CD4-positive, alpha-beta T cell treated with Interleukin-12 subunit alpha and Interleukin-12 subunit beta, for 1 hour (primary cell): ENCODE measurements around the gene ALG5.

Experiments used
- DNase-seq: peaks from one replicate; pipeline ENCODE4 v3.0.0-alpha.2; 2020

ALG5 gene

DNA sequence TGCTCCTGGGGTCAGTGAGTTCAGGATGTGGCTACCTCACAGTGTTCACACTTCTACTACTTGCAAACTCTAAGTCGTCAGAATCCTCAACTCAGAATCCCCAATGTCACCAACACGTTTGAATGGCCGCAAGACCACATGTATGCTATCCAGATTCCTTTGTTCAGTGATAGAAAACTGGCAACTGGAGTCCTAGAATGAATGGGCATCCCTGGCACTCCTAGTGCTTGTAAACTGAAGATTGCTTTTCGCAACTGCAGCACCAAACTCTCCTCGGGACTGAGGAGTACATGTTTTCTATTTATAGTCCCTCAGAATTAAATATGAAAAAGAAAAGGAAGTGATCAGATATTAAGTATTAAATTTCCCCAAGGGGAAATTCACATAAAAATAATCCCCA is 84.0 kb downstream of the ALG5 start:
- no peak for DNase-seq

DNA sequence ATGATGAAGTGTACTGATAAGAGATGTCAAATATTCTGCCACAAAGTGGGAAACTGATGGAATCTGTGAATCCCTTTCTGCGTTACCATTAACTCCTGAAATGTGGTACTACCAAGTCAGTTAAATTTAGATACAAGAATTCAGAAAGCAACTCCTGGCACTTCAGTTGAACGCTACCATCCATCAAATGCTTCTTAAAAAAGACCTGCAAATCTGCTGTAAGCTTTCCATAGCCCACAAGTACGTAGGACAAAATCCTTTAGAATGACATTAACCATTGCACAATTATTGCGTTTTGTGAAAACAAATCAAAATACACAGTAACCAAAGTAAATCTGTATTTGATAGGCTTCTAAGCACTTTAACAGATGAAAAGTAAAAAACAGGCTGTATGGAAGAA is 84.5 kb downstream of the ALG5 start:
- DNase-seq = no peak

DNA sequence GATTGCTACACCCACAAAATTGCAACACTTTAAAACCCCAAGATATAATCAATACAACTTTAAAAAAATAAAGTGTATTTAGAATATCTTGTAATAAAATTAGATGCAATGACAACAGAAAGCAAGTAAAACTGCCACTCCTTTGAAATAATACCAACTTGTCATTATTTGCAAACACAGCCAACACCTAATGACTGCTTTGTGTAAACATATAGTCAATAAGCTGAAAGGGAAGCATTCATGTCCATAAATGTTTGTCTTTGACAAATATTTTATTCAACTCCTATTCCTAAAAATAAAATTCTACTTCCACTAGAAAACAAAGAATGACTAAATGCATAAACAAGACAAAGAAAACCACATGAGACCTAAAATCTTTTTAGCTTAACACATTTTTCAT is 85.7 kb downstream of the ALG5 start:
- DNase-seq = no peak

DNA sequence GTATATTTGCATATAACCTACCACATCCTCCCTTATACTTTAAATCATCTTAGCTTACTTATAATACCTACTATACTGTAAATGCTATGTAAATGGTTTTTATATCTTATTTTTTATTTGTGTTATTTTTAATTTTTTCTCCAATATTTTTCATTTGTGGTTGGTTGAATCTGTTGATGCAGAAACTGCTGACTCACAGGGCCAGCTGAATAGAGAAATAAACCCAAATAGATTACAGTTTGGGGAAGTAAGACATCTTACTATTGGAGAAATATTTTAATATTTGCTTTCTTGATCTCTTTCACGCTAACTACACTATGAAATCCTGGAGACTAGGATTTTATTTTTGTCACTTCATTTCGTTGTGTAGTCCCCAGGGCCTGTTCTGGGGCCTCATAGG is 86.2 kb downstream of the ALG5 start:
- no peak for DNase-seq

DNA sequence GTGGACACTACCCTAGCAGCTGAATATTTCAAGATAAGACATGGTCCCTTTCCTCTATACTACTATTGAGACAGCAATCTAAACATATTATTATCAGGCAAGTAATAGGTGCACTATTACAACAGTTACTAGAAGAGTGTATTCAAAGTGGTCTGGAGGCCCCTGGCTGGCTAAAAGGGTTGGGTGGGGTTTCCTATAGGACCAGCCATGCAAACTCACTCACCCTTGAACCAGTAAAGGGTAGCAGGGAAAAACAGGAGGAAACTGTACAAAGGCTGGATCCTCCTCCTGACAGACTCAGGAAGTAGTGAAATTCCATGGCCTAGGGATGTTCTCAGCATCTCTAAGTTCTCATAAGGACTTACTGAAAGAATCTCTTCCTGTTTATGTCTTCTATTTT is 86.8 kb downstream of the ALG5 start:
- DNase-seq = no peak

DNA sequence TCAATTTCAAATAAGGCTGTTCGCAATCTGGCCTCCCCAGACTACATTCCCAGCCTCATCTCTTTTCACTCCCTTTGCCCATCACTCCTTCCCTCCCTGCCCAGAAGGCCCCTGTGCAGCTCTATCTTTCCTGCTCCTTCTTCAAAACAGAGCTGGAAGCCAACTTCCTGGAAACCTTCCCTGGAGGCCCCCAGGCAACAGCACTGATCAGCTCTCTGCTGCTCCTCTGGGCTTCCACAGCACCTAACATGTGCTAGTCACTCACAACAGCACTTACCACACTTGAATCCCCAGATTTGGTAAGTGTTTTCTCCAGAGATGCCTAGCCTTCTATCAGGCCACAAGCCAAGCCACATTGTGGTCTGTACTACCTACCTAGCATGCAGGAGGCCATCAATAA is 88.6 kb downstream of the ALG5 start:
- no peak for DNase-seq

DNA sequence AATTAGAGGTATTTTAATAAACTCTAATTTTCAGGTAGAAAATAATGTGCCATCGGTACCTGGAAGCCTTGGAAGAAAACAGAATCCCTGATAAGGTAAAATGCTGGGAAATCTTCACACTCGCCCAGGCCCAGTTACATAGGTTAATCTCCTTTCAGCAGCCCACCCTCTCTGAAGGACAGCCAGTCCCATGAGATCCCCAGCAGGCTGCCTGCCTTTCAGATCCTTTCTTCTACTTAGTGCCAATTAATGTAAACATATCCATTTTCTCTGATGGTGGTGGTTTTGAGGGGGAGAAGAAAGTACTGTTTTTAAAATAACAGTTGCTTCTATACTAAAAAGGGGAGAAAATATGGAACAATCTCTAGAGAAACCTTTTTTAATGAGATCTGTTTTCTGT is 91.3 kb downstream of the ALG5 start:
- no peak for DNase-seq

DNA sequence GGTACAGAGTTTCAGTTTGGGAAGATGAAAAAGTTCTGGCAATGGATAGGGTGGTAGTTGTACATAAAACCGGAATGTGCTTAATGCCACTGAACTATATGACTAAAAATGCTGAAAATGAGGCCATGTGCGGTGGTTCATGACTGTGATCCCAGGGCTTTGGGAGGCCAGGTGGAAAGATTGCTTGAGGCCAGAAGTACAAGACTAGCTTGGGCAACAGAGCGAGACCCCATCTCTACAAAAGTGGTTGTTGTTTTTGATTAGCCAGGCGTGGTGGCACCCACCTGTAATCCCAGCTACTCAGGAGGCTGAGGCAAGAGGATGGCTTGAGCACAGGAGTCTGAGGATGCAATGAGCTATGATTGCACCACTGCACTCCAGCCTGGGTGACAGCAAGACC is 91.9 kb downstream of the ALG5 start:
- no peak for DNase-seq

DNA sequence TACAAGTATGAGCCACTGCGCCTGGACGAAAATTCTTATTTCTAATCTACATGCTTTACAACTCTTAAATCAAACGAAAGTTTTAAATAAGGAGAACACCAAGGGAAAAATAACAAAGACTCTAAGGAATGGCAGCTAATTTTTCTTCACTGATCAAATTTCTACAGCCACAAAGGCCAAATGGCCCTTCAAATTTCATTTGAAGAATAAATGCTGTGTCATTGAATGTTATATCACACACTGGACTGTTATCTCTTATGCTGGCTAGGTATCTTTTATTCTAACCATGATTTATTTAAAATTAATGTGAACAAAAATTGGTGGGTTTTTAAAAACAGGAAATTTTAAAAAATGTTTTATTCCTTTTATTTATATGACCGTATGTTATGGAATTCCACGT is 93.2 kb downstream of the ALG5 start:
- DNase-seq = no peak

DNA sequence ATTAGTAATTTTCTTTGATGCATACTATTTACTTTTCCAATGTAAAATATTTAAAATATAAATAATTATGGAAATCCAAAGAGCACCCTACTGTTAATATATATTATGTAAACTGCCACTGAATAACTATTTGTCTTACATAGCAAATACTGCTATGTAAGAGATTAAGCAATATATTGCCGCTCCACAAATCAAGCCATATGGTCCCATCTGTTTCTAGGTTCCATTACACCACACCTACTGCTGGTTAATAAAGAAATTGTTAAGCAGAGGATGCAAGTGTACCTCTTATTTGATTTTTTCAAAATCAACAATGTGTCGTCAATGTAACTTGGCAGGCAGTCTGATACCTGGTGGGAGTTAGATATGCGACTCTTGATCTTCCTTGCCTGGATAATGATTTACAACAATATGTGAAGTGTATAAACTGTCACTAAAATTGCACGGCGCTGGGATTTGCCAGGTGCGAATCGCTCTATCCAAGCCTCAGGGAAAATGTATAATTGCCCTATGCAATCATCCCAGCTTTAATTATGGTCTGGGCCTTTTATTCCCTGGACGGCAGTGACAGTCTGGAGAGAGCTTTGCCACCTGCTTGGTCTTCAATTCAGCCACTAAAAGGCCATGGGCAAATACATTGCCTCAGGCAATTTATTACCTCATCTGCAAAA is 95.1 kb downstream of the ALG5 start:
- DNase-seq = no peak
